Testis (tissue), 2 donors: ENCODE results near the gene PEF1.

ENCODE experiments used
- CTCF ChIP-seq, 3 experiments: fragments of 450-650 bp in 2 of 3; fragments of 200-600 bp in 1 of 3; sonication (generic) in 1 of 3; IDR thresholded peaks; one replicate each; pipeline ENCODE4 v1.5.1; 2016 to 2019; ENCODE audit warnings: antibody characterized with exemption in 3 of 3, mild to moderate bottlenecking in 2 of 3, moderate library complexity in 1 of 3
- POLR2A ChIP-seq: fragments of 450-650 bp; IDR thresholded peaks from one replicate; pipeline ENCODE4 v1.6.1; 2017; ENCODE audit warnings: antibody characterized with exemption, mild to moderate bottlenecking, moderate library complexity

GRCh38 chr1:31655756-31656155 is 11.1 kb upstream of the PEF1 start:
- no peak for TF ChIP-seq CTCF (IDR thresholded peaks at IDR 0.05)
- no peak for TF ChIP-seq POLR2A
